Neural cell (in vitro differentiated cells): Measurements from ENCODE around the gene ZNF831. TPM values are rescaled to one million over a fixed set of nuclear protein-coding genes. Genes with fewer than 3 reads are reported as not detected.

Source experiments
- H2AFZ ChIP-seq: fragments of 200-600, 300-800 bp; sonication (generic), shearing (Covaris generic); 2 replicates; pipeline ENCODE4 v1.6.0; 2014; ENCODE audit warnings: low read depth, mild to moderate bottlenecking, antibody characterized with exemption, low read length, moderate library complexity
- H3F3A ChIP-seq: fragments of 200-600 bp; shearing (Covaris generic); 2 replicates; pipeline ENCODE4 v1.6.1; 2016; ENCODE audit warnings: mild to moderate bottlenecking, moderate library complexity, mixed read lengths, antibody characterized with exemption, low read length; ENCODE audit not compliant: insufficient read depth, poor library complexity, severe bottlenecking
- H3K27ac ChIP-seq: fragments of 200-600, 300-800 bp; sonication (generic), shearing (Covaris generic); 2 replicates; pipeline ENCODE4 v1.5.1; 2014; ENCODE audit warnings: mild to moderate bottlenecking, low read length, moderate library complexity
- H3K27me3 ChIP-seq: fragments of 300-800, 200-600 bp; sonication (generic), shearing (Covaris generic); 2 replicates; pipeline ENCODE4 v1.6.0; 2014; ENCODE audit warnings: mild to moderate bottlenecking, low read depth, low read length, moderate library complexity; ENCODE audit not compliant: insufficient read depth
- H3K36me3 ChIP-seq: fragments of 300-800, 200-600 bp; sonication (generic), shearing (Covaris generic); 2 replicates; pipeline ENCODE4 v1.5.1; 2014; ENCODE audit warnings: mild to moderate bottlenecking, antibody characterized with exemption, low read length, moderate library complexity; ENCODE audit not compliant: insufficient read depth
- H3K4me2 ChIP-seq: fragments of 300-800, 200-600 bp; sonication (generic), shearing (Covaris generic); 2 replicates; pipeline ENCODE4 v1.6.0; 2014; ENCODE audit warnings: mild to moderate bottlenecking, low read length
- H3K4me3 ChIP-seq: fragments of 300-800, 200-600 bp; sonication (generic), shearing (Covaris generic); 2 replicates; pipeline ENCODE4 v1.5.1; 2014; ENCODE audit warnings: mild to moderate bottlenecking, low read length, moderate library complexity
- H3K79me2 ChIP-seq: fragments of 200-600 bp; shearing (Covaris generic); replicated peaks from 2 replicates; pipeline ENCODE4 v1.6.0; 2014; ENCODE audit warnings: mild to moderate bottlenecking, low read length, moderate library complexity; ENCODE audit not compliant: insufficient read depth
- H3K9ac ChIP-seq: fragments of 300-800, 200-600 bp; sonication (generic), shearing (Covaris generic); 2 replicates; pipeline ENCODE4 v1.6.1; 2016; ENCODE audit warnings: mild to moderate bottlenecking, low read length, mixed read lengths
- H3K9me2 ChIP-seq: fragments of 200-600 bp; shearing (Covaris generic); 2 replicates; pipeline ENCODE4 v1.6.1; 2016; ENCODE audit warnings: mild to moderate bottlenecking, low read length, mixed read lengths; ENCODE audit not compliant: insufficient read depth
- H3K9me3 ChIP-seq: fragments of 200-600, 300-800 bp; sonication (generic), shearing (Covaris generic); 2 replicates; pipeline ENCODE4 v1.6.1; 2016; ENCODE audit warnings: mild to moderate bottlenecking, mixed run types, low read length, moderate library complexity, mixed read lengths
- H4K20me1 ChIP-seq: fragments of 200-600 bp; shearing (Covaris generic); 2 replicates; pipeline ENCODE4 v1.6.1; 2016; ENCODE audit warnings: mild to moderate bottlenecking, mixed run types; ENCODE audit not compliant: insufficient read depth
- EP300 ChIP-seq: fragments of 450-650 bp; conservative IDR thresholded peaks from 2 replicates; pipeline ENCODE4 v1.6.1; 2014; ENCODE audit warnings: antibody characterized with exemption, mild to moderate bottlenecking, moderate library complexity; ENCODE audit not compliant: poor library complexity, severe bottlenecking
- EZH2 ChIP-seq: fragments of 200-600, 300-800 bp; shearing (Covaris generic), sonication (generic); IDR thresholded peaks from 2 replicates; pipeline ENCODE4 v1.6.1; 2014; ENCODE audit warnings: antibody characterized with exemption, low read length, borderline replicate concordance, mild to moderate bottlenecking; ENCODE audit not compliant: insufficient read depth, poor library complexity, severe bottlenecking
- MXI1 ChIP-seq: fragments of 450-650 bp; conservative IDR thresholded peaks from 2 replicates; pipeline ENCODE4 v1.6.1; 2014; ENCODE audit warnings: antibody characterized with exemption, mild to moderate bottlenecking; ENCODE audit not compliant: poor library complexity, severe bottlenecking
- POLR2AphosphoS5 ChIP-seq: IDR thresholded peaks from 2 replicates; pipeline ENCODE4 v1.6.1; 2012
- RAD21 ChIP-seq: fragments of 450-650 bp; conservative IDR thresholded peaks from 2 replicates; pipeline ENCODE4 v1.6.1; 2014; ENCODE audit warnings: antibody characterized with exemption, mild to moderate bottlenecking, moderate library complexity
- SMC3 ChIP-seq: fragments of 450-650 bp; conservative IDR thresholded peaks from 2 replicates; pipeline ENCODE4 v1.6.1; 2014; ENCODE audit warnings: antibody characterized with exemption, mild to moderate bottlenecking, moderate library complexity; ENCODE audit not compliant: poor library complexity
- TAF1 ChIP-seq: IDR thresholded peaks from 2 replicates; pipeline ENCODE4 v1.6.1; 2012; ENCODE audit warnings: low read depth
- polyA plus RNA-seq: library from polyadenylated mRNA; depleted of rRNA; stranded (reverse); fragments of >200 nt; gene quantifications from 2 replicates; pipeline ENCODE4 v1.2.3, GENCODE V29; 2014
- TF ChIP-seq, protein P1 (sequence below): fragments of 450-650 bp; IDR thresholded peaks from 2 replicates; pipeline ENCODE4 v1.5.1; 2014; ENCODE audit warnings: antibody characterized with exemption, mild to moderate bottlenecking, moderate library complexity; ENCODE audit not compliant: poor library complexity, severe bottlenecking
- TF ChIP-seq, protein P2 (sequence below): IDR thresholded peaks from 2 replicates; pipeline ENCODE4 v1.6.1; 2012; ENCODE audit warnings: borderline replicate concordance

Gene ZNF831
- polyA plus RNA-seq, 1 donor from 2014 or later: not detected

DNA sequence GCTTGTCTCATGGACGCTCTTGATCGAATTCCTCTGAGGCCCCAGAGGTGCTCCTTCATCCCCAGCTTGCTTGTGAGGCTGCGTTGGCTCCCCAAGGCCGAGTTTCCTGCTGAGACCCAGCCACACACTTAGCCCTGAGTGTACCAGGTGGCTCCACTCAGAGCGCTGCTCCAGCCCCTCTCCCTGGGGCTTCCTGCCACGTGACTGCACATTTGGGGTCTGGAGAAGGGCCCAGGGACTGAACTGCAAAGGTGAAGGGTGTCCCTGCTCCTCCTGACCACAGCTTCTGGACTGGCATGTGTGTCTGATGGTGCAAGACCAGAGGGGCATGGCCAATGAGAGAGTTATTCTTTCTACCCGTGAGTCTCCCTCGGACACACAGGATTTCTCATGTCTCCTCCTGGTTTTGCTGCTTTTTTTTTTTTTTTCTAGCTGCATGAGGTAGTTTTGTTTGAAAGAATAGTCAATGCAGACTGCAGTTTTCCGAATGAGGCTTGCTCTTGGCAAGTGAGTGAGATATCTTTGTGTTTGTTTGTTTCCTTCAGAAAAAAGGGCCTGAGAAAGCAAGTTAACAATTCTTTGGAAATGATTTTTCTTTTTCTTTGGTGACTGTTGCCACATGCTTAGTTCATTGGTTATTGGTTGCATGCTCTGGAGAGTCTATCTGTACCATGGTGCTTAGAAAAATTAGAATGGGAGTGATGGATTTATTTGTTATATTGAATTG, 3.1 kb upstream of the ZNF831 start:
- Histone ChIP-seq H3K9me3 (no peaks in the 10 kb centered on the region), H3K27me3 (no peaks in the 10 kb centered on the region), H3F3A (no peaks in the 10 kb centered on the region), H3K36me3 (no peaks in the 10 kb centered on the region), H3K4me2 (no peak overlapping the region), H3K27ac (no peak overlapping the region), H3K9ac (no peak overlapping the region), H3K4me3 (no peak overlapping the region), H2AFZ (no peak overlapping the region), H4K20me1 (no peaks in the 10 kb centered on the region), H3K79me2 (no peaks in the 10 kb centered on the region), H3K9me2 (no peaks in the 10 kb centered on the region)
- TF ChIP-seq RAD21 (no peak), MXI1 (no peak), EP300 (no peak), SMC3 (no peak), TAF1 (no peak), EZH2 (no peak), POLR2AphosphoS5 (no peak)
- TF ChIP-seq, protein P1, sequence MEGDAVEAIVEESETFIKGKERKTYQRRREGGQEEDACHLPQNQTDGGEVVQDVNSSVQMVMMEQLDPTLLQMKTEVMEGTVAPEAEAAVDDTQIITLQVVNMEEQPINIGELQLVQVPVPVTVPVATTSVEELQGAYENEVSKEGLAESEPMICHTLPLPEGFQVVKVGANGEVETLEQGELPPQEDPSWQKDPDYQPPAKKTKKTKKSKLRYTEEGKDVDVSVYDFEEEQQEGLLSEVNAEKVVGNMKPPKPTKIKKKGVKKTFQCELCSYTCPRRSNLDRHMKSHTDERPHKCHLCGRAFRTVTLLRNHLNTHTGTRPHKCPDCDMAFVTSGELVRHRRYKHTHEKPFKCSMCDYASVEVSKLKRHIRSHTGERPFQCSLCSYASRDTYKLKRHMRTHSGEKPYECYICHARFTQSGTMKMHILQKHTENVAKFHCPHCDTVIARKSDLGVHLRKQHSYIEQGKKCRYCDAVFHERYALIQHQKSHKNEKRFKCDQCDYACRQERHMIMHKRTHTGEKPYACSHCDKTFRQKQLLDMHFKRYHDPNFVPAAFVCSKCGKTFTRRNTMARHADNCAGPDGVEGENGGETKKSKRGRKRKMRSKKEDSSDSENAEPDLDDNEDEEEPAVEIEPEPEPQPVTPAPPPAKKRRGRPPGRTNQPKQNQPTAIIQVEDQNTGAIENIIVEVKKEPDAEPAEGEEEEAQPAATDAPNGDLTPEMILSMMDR: no peak
- TF ChIP-seq, protein P2, sequence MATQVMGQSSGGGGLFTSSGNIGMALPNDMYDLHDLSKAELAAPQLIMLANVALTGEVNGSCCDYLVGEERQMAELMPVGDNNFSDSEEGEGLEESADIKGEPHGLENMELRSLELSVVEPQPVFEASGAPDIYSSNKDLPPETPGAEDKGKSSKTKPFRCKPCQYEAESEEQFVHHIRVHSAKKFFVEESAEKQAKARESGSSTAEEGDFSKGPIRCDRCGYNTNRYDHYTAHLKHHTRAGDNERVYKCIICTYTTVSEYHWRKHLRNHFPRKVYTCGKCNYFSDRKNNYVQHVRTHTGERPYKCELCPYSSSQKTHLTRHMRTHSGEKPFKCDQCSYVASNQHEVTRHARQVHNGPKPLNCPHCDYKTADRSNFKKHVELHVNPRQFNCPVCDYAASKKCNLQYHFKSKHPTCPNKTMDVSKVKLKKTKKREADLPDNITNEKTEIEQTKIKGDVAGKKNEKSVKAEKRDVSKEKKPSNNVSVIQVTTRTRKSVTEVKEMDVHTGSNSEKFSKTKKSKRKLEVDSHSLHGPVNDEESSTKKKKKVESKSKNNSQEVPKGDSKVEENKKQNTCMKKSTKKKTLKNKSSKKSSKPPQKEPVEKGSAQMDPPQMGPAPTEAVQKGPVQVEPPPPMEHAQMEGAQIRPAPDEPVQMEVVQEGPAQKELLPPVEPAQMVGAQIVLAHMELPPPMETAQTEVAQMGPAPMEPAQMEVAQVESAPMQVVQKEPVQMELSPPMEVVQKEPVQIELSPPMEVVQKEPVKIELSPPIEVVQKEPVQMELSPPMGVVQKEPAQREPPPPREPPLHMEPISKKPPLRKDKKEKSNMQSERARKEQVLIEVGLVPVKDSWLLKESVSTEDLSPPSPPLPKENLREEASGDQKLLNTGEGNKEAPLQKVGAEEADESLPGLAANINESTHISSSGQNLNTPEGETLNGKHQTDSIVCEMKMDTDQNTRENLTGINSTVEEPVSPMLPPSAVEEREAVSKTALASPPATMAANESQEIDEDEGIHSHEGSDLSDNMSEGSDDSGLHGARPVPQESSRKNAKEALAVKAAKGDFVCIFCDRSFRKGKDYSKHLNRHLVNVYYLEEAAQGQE: no peak

DNA sequence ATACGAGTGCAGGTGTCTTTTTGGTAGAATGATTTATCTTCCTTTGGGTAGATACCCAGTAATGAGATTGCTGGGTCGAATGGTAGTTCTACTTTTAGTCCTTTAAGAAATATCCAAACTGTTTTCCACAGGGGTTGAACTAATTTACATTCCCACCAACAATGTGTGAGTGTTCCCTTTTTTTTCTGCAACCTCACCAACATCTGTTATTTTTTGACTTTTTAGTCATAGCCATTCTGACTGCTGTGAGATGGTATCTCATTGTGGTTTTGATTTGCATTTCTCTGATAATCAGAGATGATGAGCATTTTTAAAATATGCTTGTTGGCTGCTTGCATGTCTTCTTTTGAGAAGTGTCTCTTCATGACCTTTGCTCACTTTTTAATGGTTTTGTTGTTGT, 1.9 kb upstream of the ZNF831 start:
- Histone ChIP-seq H3K9me2 (no peaks in the 10 kb centered on the region), H3K36me3 (no peaks in the 10 kb centered on the region), H3K27me3 (no peaks in the 10 kb centered on the region), H3K79me2 (no peaks in the 10 kb centered on the region), H3K4me3 (no peak overlapping the region), H3K4me2 (no peak overlapping the region), H3K27ac (no peak overlapping the region), H4K20me1 (no peaks in the 10 kb centered on the region), H3F3A (no peaks in the 10 kb centered on the region), H3K9ac (no peak overlapping the region), H3K9me3 (no peaks in the 10 kb centered on the region), H2AFZ (no peak overlapping the region)
- no peak for TF ChIP-seq EP300
- TF ChIP-seq, protein P1: no peak
- no peak for TF ChIP-seq EZH2
- no peak for TF ChIP-seq TAF1
- TF ChIP-seq MXI1: no peak
- TF ChIP-seq, protein P2: no peak
- no peak for TF ChIP-seq RAD21
- TF ChIP-seq POLR2AphosphoS5: no peak
- TF ChIP-seq SMC3: no peak
